Activated naive CD4-positive, alpha-beta T cell treated with Interleukin-2 at 50 U/mL for 16 hours (primary cell): Measurements from ENCODE around the gene AAR2.
A peak's percentile ranks its signal among the peaks of the same experiment; 100 is the strongest.

Experiments used
- DNase-seq: peaks from one replicate; pipeline ENCODE4 v3.0.0-alpha.2; 2020

AAR2 gene

GRCh38 chr20:36235892-36236785 is at the start of gene AAR2:
Gene AAR2 (plus strand): TSS chr20:36236478. CDS start chr20:36239869, 3,391 bp downstream.
- DNase-seq = peak; percentile 85

GRCh38 chr20:36193977-36194712 is 42.1 kb upstream of the AAR2 start:
- no peak for DNase-seq

GRCh38 chr20:36196676-36197075 is 39.6 kb upstream of the AAR2 start:
- DNase-seq = no peak

- DNase-seq = no peak
These were observed 39.0 kb upstream of the AAR2 start for GRCh38 chr20:36197271-36197670.

- DNase-seq = peak; percentile 78
These were observed 36.7 kb upstream of the AAR2 start for GRCh38 chr20:36199345-36200257.

GRCh38 chr20:36200451-36200850 is 35.8 kb upstream of the AAR2 start:
- DNase-seq = no peak

- DNase-seq = no peak
These were observed 35.1 kb upstream of the AAR2 start for GRCh38 chr20:36201198-36201597.

- DNase-seq = peak; percentile 79
These were observed 33.4 kb upstream of the AAR2 start for GRCh38 chr20:36202891-36203338.

- DNase-seq = no peak
These were observed 32.4 kb upstream of the AAR2 start for GRCh38 chr20:36203861-36204260.

GRCh38 chr20:36205026-36205425 is 31.3 kb upstream of the AAR2 start:
- no peak for DNase-seq

GRCh38 chr20:36206068-36206467 is 30.2 kb upstream of the AAR2 start:
- DNase-seq = no peak

GRCh38 chr20:36206641-36207040 is 29.6 kb upstream of the AAR2 start:
- no peak for DNase-seq

GRCh38 chr20:36207602-36208001 is 28.7 kb upstream of the AAR2 start:
- DNase-seq = no peak

- no peak for DNase-seq
These were observed 28.0 kb upstream of the AAR2 start for GRCh38 chr20:36208257-36208656.

GRCh38 chr20:36210436-36211021 is 25.7 kb upstream of the AAR2 start:
- no peak for DNase-seq

- no peak for DNase-seq
These were observed 22.9 kb upstream of the AAR2 start for GRCh38 chr20:36213362-36213761.

GRCh38 chr20:36214684-36215256 is 21.5 kb upstream of the AAR2 start:
- no peak for DNase-seq

- no peak for DNase-seq
These were observed 20.5 kb upstream of the AAR2 start for GRCh38 chr20:36215778-36216177.

GRCh38 chr20:36216314-36217025 is 19.8 kb upstream of the AAR2 start:
- no peak for DNase-seq

GRCh38 chr20:36217226-36217625 is 19.1 kb upstream of the AAR2 start:
- no peak for DNase-seq

GRCh38 chr20:36218380-36219064 is 17.8 kb upstream of the AAR2 start:
- no peak for DNase-seq
